Body of pancreas (tissue), 4 donors: ENCODE results near the gene DCTN1. TPM values are rescaled to one million over a fixed set of nuclear protein-coding genes. Genes with fewer than 3 reads are reported as not detected.
A peak's percentile ranks its signal among the peaks of the same experiment; 100 is the strongest.
"Not testable (repeated sequence)": the region's sequence is repeated elsewhere in the genome, so short reads cannot be mapped to it uniquely, and the experiment has no call there.

ENCODE experiments used
- ATAC-seq: fragments of 150-250 bp; one replicate; pipeline ENCODE4 v1.9.1; 2016
- DNase-seq, 4 donors: peaks; one replicate each; pipeline ENCODE4 v3.0.0-alpha.2; 2019
- H3K27ac ChIP-seq, 4 donors: fragments of 200-600 bp; sonication (generic); 1 replicate in 3 of 4; 2 replicates in 1 of 4; pipeline versions ENCODE4 v1.5.1 to v1.6.1; 2016 to 2019; ENCODE audit warnings: mild to moderate bottlenecking in 1 of 4, mixed read lengths in 1 of 4, moderate library complexity in 1 of 4
- H3K27me3 ChIP-seq, 2 donors: fragments of 200-600 bp; sonication (generic); one replicate each; pipeline ENCODE4 v1.6.0; 2016; ENCODE audit warnings: mild to moderate bottlenecking in 1 of 2
- H3K36me3 ChIP-seq, 2 donors: fragments of 200-600 bp; sonication (generic); replicated peaks in 1 of 2; 2 replicates each; pipeline ENCODE4 v1.5.1; 2016; ENCODE audit warnings: low read depth in 2 of 2; ENCODE audit not compliant: insufficient read depth in 1 of 2
- H3K4me1 ChIP-seq: fragments of 200-600 bp; sonication (generic); one replicate; pipeline ENCODE4 v1.6.0; 2016
- H3K4me3 ChIP-seq, 2 donors: fragments of 200-600 bp; sonication (generic); 1 replicate in 1 of 2; 2 replicates in 1 of 2; pipeline ENCODE4 v1.5.1; 2016 to 2019
- H3K9me3 ChIP-seq, 3 donors: fragments of 200-600 bp; sonication (generic); 1 replicate in 2 of 3; 2 replicates in 1 of 3; pipeline ENCODE4 v1.5.1; 2016
- CTCF ChIP-seq, 7 experiments: fragments of 450-650 bp in 4 of 7; fragments of 200-600 bp in 3 of 7; sonication (generic) in 3 of 7; IDR thresholded peaks; one replicate each; pipeline ENCODE4 v1.5.1; 2016 to 2019; ENCODE audit warnings: antibody characterized with exemption in 7 of 7
- POLR2A ChIP-seq, 3 donors: fragments of 450-650 bp; IDR thresholded peaks; one replicate each; pipeline ENCODE4 v1.6.1; 2016; ENCODE audit warnings: antibody characterized with exemption in 3 of 3, mild to moderate bottlenecking in 2 of 3
- WGBS, 2 donors: methylation state at CpG; one replicate each; pipeline ENCODE4 v1.1.5; 2017; 5-methylcytosine and 5-hydroxymethylcytosine counted together
- intact Hi-C: fragments of 100-400 bp; cut with DNase I; formaldehyde crosslinking; loops from one replicate; pipeline ENCODE4 v1.15.1; 2023
- total RNA-seq, 2 donors: library from RNA; depleted of rRNA; stranded (reverse); fragments of >200 nt; gene quantifications; one replicate each; pipeline ENCODE4 v1.1.0, GENCODE V29; 2016

The DCTN1 gene
- total RNA-seq, 2 donors from 2014 or later: 71.3 to 82.4 TPM

DNA sequence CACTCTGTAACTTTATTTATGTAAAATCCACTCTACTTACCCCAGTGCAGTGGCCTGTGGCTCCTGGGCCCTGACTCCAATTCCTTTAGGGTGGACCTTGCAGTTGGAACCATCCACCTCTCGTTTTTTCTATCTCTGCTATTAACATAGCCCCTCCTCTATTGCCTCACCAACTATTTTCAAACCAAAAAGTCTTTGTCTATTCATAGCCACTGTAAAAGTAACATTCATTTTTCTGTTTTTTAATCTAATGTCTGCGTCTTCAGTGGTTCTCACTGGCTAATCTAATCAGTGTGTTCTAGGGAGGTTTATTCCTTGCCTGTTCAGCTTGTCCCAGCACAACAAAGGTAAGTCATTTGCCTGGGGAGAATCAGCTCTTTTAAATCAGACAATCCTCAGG lies 36.8 kb downstream of the DCTN1 start, which contains the start of gene SLC4A5:
Gene SLC4A5 (minus strand): TSS at position 101 of the 400 bp plus-strand sequence. CDS start 28,393 bp downstream, outside the sequence.
- intact Hi-C loops: no loop called here
- ATAC-seq (no peak), DNase-seq (no peak)
- no peak within 1 kb of the TSS for H3K4me3 ChIP-seq
- H3K27me3 ChIP-seq: no peaks in the 10 kb centered on the region
- no peaks in the 10 kb centered on the region for H3K4me1 ChIP-seq
- TF ChIP-seq CTCF (IDR thresholded peaks at IDR 0.05): no peak
- TF ChIP-seq POLR2A (IDR thresholded peaks at IDR 0.05): no peak
- no peaks in the 10 kb centered on the region for H3K9me3 ChIP-seq
- WGBS, 2 donors: 64 to 65% methylated on average over 2 of the region's 2 CpGs
- H3K27ac ChIP-seq: no peak within 1 kb of the TSS
- no peaks in the 10 kb centered on the region for H3K36me3 ChIP-seq

GRCh38 chr2:74336227-74336626 lies 43.9 kb downstream of the DCTN1 start:
- not testable (repeated sequence) for H3K4me1 ChIP-seq

DNA sequence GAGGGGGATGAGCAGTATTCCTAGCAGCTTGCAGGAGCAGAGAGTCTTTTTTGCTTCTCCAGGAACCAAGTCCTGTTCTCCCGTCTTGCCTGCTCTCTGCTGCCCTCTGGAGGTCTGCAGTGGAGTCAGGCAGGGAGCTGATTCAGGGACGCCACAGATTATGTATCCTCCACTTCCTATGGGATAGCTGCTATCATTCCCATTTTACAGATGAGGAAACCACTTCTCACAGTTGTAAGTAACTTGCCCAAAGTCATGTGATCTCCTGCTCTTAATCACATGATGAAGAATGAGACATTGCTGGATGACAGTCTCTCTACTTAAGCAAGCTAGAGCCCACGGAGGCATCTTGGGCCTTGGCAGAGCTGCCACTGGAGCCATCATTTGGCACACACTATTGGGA lies 45.2 kb downstream of the DCTN1 start:
- ATAC-seq (peak; percentile 89), DNase-seq (peak; percentile 67 to 77 (median 75))
- TF ChIP-seq CTCF (IDR thresholded peaks at IDR 0.05) (peak; percentile 73 to 94 (median 82)), POLR2A (IDR thresholded peaks at IDR 0.05) (no peak)
- Histone ChIP-seq H3K9me3 (no peaks in the 10 kb centered on the region), H3K27me3 (no peaks in the 10 kb centered on the region), H3K4me1 (no peaks in the 10 kb centered on the region), H3K36me3 (no peaks in the 10 kb centered on the region), H3K4me3 (no peak overlapping the region), H3K27ac (no peak overlapping the region)
- intact Hi-C loops: loop anchor here (10.0 kb wide), 1 partner anchor 510 kb away; the partner anchor contains the start of gene STAMBP
- WGBS, 2 donors: 37 to 39% methylated on average over 3 of the region's 3 CpGs

More at GRCh38 chr2:74336227-74336626, 43.9 kb downstream of the DCTN1 start:
- not testable (repeated sequence) for H3K27me3 ChIP-seq, ATAC-seq, H3K9me3 ChIP-seq, H3K4me3 ChIP-seq, DNase-seq, H3K27ac ChIP-seq, H3K36me3 ChIP-seq
- intact Hi-C loops: loop anchor here (10.0 kb wide), 1 partner anchor 511 kb away; the partner anchor contains the start of gene STAMBP
- 36 to 45% methylated on average over 2 of the region's 2 CpGs for WGBS, 2 donors

- no peak overlapping the region for H3K4me3 ChIP-seq
- H3K27ac ChIP-seq: no peak overlapping the region
- H3K9me3 ChIP-seq: no peaks in the 10 kb centered on the region
- intact Hi-C loops: loop anchor here (10.0 kb wide), 1 partner anchor 509 kb away; the partner anchor contains the start of gene STAMBP
- TF ChIP-seq POLR2A (IDR thresholded peaks at IDR 0.05): no peak
- TF ChIP-seq CTCF (IDR thresholded peaks at IDR 0.05): no peak
- WGBS, 2 donors: 83 to 84% methylated on average over 6 of the region's 6 CpGs
- no peak for DNase-seq
- no peaks in the 10 kb centered on the region for H3K27me3 ChIP-seq
- ATAC-seq: no peak
- no peaks in the 10 kb centered on the region for H3K4me1 ChIP-seq
- no peaks in the 10 kb centered on the region for H3K36me3 ChIP-seq
Measured at GRCh38 chr2:74333896-74334586, 46.1 kb downstream of the DCTN1 start.

DNA sequence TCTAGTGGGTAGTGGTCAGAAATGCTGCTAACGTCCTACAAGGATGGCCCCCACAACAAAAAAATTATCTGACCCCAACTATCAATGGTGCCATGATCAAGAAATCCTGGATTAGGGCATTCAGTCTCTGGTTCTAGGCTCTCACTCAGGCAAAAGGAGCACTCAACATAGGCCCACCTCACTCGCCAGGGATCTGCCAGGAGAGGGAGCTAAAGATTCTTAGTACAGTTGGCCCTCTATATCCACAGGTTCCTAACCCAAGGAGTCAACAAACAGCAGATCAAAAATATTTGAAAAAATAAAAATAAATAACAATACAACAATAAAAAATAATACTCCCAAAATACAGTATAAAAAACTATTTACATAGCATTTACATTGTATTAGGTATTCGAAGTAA lies 46.9 kb downstream of the DCTN1 start:
- no peaks in the 10 kb centered on the region for H3K4me1 ChIP-seq
- ATAC-seq (no peak), DNase-seq (peak in 1 of 4 donors; percentile 23)
- no peak for TF ChIP-seq CTCF (IDR thresholded peaks at IDR 0.05)
- TF ChIP-seq POLR2A (IDR thresholded peaks at IDR 0.05): no peak
- H3K4me3 ChIP-seq: no peak overlapping the region
- H3K9me3 ChIP-seq: no peaks in the 10 kb centered on the region
- H3K27me3 ChIP-seq: no peaks in the 10 kb centered on the region
- no peak overlapping the region for H3K27ac ChIP-seq
- WGBS, 2 donors: 39 to 57% methylated on average over 3 of the region's 3 CpGs
- H3K36me3 ChIP-seq: no peaks in the 10 kb centered on the region
- intact Hi-C loops: loop anchor here (10.0 kb wide), 1 partner anchor 508 kb away; the partner anchor contains the start of gene STAMBP
